ENCODE data around the gene ANKZF1.

- TF ChIP-seq CTCF (IDR thresholded peaks at IDR 0.05) (no peak), EP300 (IDR thresholded peaks at IDR 0.05) (no peak), POLR2A (IDR thresholded peaks at IDR 0.05) (no peak)
Measured at GRCh38 chr2:219218217-219218731, 11.3 kb upstream of the ANKZF1 start.

Measured in suprapubic skin (tissue), 3 donors.